SK-N-SH (cell line): ENCODE results near the gene KMO. TPM values are rescaled to one million over a fixed set of nuclear protein-coding genes. Genes with fewer than 3 reads are reported as not detected.

Source experiments
- CTCF ChIA-PET: fragments of 300-600, 350-600 bp; formaldehyde crosslinking; extraction: SDS; loops from one replicate; lab custom pipeline; 2021; lab: Yijun Ruan, JAX
- POLR2A ChIA-PET: fragments of 350-600 bp; sonication (Branson Sonifier 250); formaldehyde crosslinking; extraction: SDS; loops from one replicate; lab custom pipeline; 2020; ENCODE audit warnings: antibody characterized with exemption, inconsistent platforms; lab: Yijun Ruan, JAX
- DNase-seq: peaks from one replicate; pipeline ENCODE4 v3.0.0; 2012
- H2AFZ ChIP-seq: fragments of 200-600 bp; sonication (generic); 2 replicates; pipeline ENCODE4 v1.8.1; 2016; ENCODE audit warnings: antibody characterized with exemption, mild to moderate bottlenecking, low read depth
- H3F3A ChIP-seq: fragments of 200-600 bp; sonication (generic); replicated peaks from 2 replicates; pipeline ENCODE3; 2016; ENCODE audit warnings: antibody characterized with exemption, mild to moderate bottlenecking; ENCODE audit not compliant: insufficient read depth
- H3K27ac ChIP-seq, 2 experiments: fragments of 200-500 bp in 1 of 2; fragments of 200-600 bp in 1 of 2; sonication (Bioruptor generic) in 1 of 2; sonication (generic), shearing (Covaris generic) in 1 of 2; 2 replicates each; pipeline versions ENCODE4 v1.5.1 to v1.6.1; 2014 to 2016; ENCODE audit warnings: low read depth in 2 of 2, inconsistent platforms in 1 of 2, low read length in 1 of 2, mild to moderate bottlenecking in 1 of 2, mixed read lengths in 1 of 2
- H3K27me3 ChIP-seq: fragments of 200-600 bp; sonication (generic), shearing (Covaris generic); 2 replicates; pipeline ENCODE4 v1.6.1; 2016; ENCODE audit warnings: mixed run types; ENCODE audit not compliant: insufficient read depth
- H3K36me3 ChIP-seq, 2 experiments: fragments of 200-500 bp in 1 of 2; fragments of 200-600 bp in 1 of 2; sonication (Bioruptor generic) in 1 of 2; sonication (generic) in 1 of 2; replicated peaks in 1 of 2; 2 replicates each; pipeline versions ENCODE3 to v1.5.1; 2014 to 2016; ENCODE audit warnings: low read length in 1 of 2, mild to moderate bottlenecking in 1 of 2; ENCODE audit not compliant: insufficient read depth in 2 of 2, control insufficient read depth in 1 of 2
- H3K4me1 ChIP-seq, 2 experiments: fragments of 200-500 bp in 1 of 2; fragments of 200-600 bp in 1 of 2; sonication (Bioruptor generic) in 1 of 2; sonication (generic), shearing (Covaris generic) in 1 of 2; 2 replicates each; pipeline versions ENCODE4 v1.5.1 to v1.6.1; 2014 to 2016; ENCODE audit warnings: low read depth in 1 of 2, low read length in 1 of 2, mixed run types in 1 of 2; ENCODE audit not compliant: insufficient read depth in 2 of 2, control insufficient read depth in 1 of 2
- H3K4me2 ChIP-seq: fragments of 200-600 bp; sonication (generic), shearing (Covaris generic); 2 replicates; pipeline ENCODE4 v1.6.1; 2017; ENCODE audit warnings: mixed run types
- H3K4me3 ChIP-seq, 2 experiments: fragments of 200-500 bp in 1 of 2; fragments of 200-600 bp in 1 of 2; sonication (Bioruptor generic) in 1 of 2; sonication (generic), shearing (Covaris generic) in 1 of 2; 2 replicates each; pipeline versions ENCODE4 v1.5.1 to v1.8.1; 2014 to 2016; ENCODE audit warnings: low read depth in 2 of 2, inconsistent platforms in 1 of 2, low read length in 1 of 2, mild to moderate bottlenecking in 1 of 2, mixed read lengths in 1 of 2, moderate library complexity in 1 of 2
- H3K79me2 ChIP-seq: fragments of 200-600 bp; sonication (generic); 2 replicates; pipeline ENCODE4 v1.8.1; 2017; ENCODE audit warnings: mild to moderate bottlenecking; ENCODE audit not compliant: insufficient read depth
- H3K9ac ChIP-seq: fragments of 200-600 bp; sonication (generic); 2 replicates; pipeline ENCODE4 v1.6.1; 2017; ENCODE audit warnings: mixed run types
- H3K9me2 ChIP-seq: fragments of 200-600 bp; sonication (generic); 2 replicates; pipeline ENCODE4 v1.6.1; 2017; ENCODE audit warnings: mixed run types
- H3K9me3 ChIP-seq: fragments of 200-600 bp; sonication (generic); 2 replicates; pipeline ENCODE4 v1.6.1; 2017; ENCODE audit warnings: mixed run types, mild to moderate bottlenecking, moderate library complexity
- H4K20me1 ChIP-seq: fragments of 200-600 bp; sonication (generic); 2 replicates; pipeline ENCODE4 v1.6.1; 2017; ENCODE audit warnings: mild to moderate bottlenecking, mixed run types; ENCODE audit not compliant: insufficient read depth
- ELF1 ChIP-seq: IDR thresholded peaks from 2 replicates; pipeline ENCODE4 v1.4.0; 2012
- MXI1 ChIP-seq: IDR thresholded peaks from 2 replicates; pipeline ENCODE4 v1.6.1; 2012; ENCODE audit warnings: mild to moderate bottlenecking, low read depth, low read length, improper control_type of control experiment
- NRF1 ChIP-seq: IDR thresholded peaks from 2 replicates; pipeline ENCODE4 v1.6.1; 2012; ENCODE audit warnings: low read depth, mild to moderate bottlenecking, low read length
- RAD21 ChIP-seq: IDR thresholded peaks from 2 replicates; pipeline ENCODE4 v1.6.1; 2012; ENCODE audit warnings: mild to moderate bottlenecking, low read length
- RXRA ChIP-seq: IDR thresholded peaks from 2 replicates; pipeline ENCODE4 v1.4.0; 2012; ENCODE audit warnings: low read depth, mild to moderate bottlenecking, borderline replicate concordance
- SMC3 ChIP-seq: IDR thresholded peaks from 2 replicates; pipeline ENCODE4 v1.6.1; 2012; ENCODE audit warnings: low read depth, low read length, improper control_type of control experiment
- WGBS: methylation state at CpG from one replicate; pipeline ENCODE4 v1.1.6; 2017; ENCODE audit warnings: low lambda C conversion rate; 5-methylcytosine and 5-hydroxymethylcytosine counted together
- polyA plus RNA-seq, 3 experiments: library from polyadenylated mRNA; depleted of rRNA; stranded (reverse); fragments of >200 nt; gene quantifications; 2 replicates each; pipeline ENCODE4 v1.2.3, GENCODE V29; 2012
- TF ChIP-seq, protein P1 (sequence below): fragments of 150-350 bp; IDR thresholded peaks from 2 replicates; pipeline ENCODE4 v1.6.1; 2017; ENCODE audit warnings: antibody characterized with exemption, low read length, low read depth, borderline replicate concordance
- TF ChIP-seq, protein P2 (sequence below): fragments of 150-350 bp; IDR thresholded peaks from 2 replicates; pipeline ENCODE4 v1.6.1; 2016; ENCODE audit warnings: mild to moderate bottlenecking, low read depth, low read length
- TF ChIP-seq, protein P3 (sequence below): fragments of 200-600 bp; sonication (generic); IDR thresholded peaks from 2 replicates; pipeline ENCODE4 v1.6.1; 2017; ENCODE audit warnings: antibody characterized with exemption, mild to moderate bottlenecking, moderate library complexity
- TF ChIP-seq, protein P4 (sequence below): IDR thresholded peaks from 2 replicates; pipeline ENCODE4; 2012
- TF ChIP-seq, protein P5 (sequence below): IDR thresholded peaks from 2 replicates; pipeline ENCODE4 v1.4.0; 2012; ENCODE audit warnings: low read depth, borderline replicate concordance

The KMO gene
- polyA plus RNA-seq, 1 of the 3 experiments (the other 2 are of a cell fraction) = not detected

DNA sequence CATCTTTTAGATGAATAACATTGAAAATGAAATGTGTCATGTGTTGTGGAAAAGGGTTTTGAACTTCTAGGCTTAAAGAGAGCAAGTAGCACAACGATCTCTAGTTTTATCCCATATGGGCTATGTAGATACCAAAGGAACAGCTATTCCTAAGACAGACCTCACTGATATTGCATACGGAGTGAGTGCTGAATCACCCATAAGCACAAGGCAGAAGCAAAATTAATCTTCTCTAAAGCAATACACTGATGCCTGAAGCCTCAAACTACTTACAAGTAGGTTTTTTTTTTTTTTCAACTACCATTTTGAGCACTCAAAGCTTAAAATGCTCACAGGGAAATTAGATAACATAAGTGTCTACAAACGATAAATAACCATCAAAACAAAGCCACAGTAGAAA, 5.0 kb upstream of the KMO start (continued):
- TF ChIP-seq, protein P1, sequence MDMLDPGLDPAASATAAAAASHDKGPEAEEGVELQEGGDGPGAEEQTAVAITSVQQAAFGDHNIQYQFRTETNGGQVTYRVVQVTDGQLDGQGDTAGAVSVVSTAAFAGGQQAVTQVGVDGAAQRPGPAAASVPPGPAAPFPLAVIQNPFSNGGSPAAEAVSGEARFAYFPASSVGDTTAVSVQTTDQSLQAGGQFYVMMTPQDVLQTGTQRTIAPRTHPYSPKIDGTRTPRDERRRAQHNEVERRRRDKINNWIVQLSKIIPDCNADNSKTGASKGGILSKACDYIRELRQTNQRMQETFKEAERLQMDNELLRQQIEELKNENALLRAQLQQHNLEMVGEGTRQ = no peak

DNA sequence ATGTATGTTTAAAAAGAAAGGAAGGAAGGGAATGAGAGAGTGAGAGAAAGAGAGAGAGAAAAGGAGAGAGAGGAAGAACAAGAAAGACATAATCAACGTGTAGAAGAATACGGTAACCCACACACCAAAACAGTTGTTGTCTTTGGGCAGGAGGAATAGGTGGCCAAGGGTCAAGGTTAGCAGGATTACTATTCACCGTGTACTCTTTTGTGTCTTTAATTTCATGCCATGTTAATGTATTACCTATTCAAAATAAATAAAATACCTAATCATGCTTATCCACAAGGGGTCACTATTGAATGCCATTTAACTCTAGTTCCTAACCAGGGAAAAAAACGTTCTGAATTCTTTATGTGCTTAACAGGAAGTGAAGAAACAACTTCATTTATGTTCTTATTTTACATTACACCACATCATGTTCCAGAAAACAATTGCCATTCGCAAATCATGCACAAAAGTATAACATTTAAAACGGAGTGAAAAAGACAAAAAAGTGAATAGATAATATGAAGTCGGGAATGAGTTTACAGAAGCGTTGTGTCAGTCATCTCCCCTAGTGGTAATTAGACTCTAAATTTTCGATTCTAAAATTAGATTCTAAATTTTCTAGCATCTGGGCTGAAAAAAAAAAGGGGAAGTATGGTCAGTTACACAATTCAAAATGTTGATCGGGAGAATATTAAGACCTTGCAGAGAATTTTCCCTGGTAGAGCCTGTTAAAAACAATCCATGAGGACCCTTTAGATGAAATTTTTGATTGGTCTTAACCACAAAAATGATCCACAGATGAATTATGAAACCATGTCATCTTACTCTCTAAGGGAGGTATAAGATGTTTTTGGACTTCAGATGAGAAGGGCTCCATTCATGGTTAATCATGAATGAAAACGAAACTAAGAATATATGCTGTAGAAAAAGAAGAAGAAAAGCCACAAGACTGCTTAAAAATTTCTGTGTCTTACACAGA, 700 bp upstream of the KMO start:
- Histone ChIP-seq H3K9ac (no peak overlapping the region), H4K20me1 (no peaks in the 10 kb centered on the region), H3K4me1 (no peaks in the 10 kb centered on the region; a peak in 1 of 4 replicates), H3K9me3 (no peaks in the 10 kb centered on the region), H3K4me3 (peak overlapping the region; percentile 28 to 30; a peak in 2 of 4 replicates), H3F3A (no peaks in the 10 kb centered on the region), H3K9me2 (no peaks in the 10 kb centered on the region)
- POLR2A ChIA-PET = no interaction called here
- WGBS = 28% methylated on average over 11 of the region's 11 CpGs
- TF ChIP-seq MXI1 (no peak), RXRA (no peak), SMC3 (peak; percentile 51), ELF1 (peak; percentile 36; the same call in 1 of the 2 replicates), RAD21 (peak; percentile 80), NRF1 (no peak)
- TF ChIP-seq, protein P2, sequence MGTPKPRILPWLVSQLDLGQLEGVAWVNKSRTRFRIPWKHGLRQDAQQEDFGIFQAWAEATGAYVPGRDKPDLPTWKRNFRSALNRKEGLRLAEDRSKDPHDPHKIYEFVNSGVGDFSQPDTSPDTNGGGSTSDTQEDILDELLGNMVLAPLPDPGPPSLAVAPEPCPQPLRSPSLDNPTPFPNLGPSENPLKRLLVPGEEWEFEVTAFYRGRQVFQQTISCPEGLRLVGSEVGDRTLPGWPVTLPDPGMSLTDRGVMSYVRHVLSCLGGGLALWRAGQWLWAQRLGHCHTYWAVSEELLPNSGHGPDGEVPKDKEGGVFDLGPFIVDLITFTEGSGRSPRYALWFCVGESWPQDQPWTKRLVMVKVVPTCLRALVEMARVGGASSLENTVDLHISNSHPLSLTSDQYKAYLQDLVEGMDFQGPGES = no peak
- TF ChIP-seq, protein P3, sequence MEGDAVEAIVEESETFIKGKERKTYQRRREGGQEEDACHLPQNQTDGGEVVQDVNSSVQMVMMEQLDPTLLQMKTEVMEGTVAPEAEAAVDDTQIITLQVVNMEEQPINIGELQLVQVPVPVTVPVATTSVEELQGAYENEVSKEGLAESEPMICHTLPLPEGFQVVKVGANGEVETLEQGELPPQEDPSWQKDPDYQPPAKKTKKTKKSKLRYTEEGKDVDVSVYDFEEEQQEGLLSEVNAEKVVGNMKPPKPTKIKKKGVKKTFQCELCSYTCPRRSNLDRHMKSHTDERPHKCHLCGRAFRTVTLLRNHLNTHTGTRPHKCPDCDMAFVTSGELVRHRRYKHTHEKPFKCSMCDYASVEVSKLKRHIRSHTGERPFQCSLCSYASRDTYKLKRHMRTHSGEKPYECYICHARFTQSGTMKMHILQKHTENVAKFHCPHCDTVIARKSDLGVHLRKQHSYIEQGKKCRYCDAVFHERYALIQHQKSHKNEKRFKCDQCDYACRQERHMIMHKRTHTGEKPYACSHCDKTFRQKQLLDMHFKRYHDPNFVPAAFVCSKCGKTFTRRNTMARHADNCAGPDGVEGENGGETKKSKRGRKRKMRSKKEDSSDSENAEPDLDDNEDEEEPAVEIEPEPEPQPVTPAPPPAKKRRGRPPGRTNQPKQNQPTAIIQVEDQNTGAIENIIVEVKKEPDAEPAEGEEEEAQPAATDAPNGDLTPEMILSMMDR = peak; percentile 81
- TF ChIP-seq, protein P4, sequence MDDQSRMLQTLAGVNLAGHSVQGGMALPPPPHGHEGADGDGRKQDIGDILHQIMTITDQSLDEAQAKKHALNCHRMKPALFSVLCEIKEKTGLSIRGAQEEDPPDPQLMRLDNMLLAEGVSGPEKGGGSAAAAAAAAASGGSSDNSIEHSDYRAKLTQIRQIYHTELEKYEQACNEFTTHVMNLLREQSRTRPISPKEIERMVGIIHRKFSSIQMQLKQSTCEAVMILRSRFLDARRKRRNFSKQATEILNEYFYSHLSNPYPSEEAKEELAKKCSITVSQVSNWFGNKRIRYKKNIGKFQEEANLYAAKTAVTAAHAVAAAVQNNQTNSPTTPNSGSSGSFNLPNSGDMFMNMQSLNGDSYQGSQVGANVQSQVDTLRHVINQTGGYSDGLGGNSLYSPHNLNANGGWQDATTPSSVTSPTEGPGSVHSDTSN = 0 out of 2 replicates have a peak, but pooled peaks have one; percentile 6
- TF ChIP-seq, protein P5, sequence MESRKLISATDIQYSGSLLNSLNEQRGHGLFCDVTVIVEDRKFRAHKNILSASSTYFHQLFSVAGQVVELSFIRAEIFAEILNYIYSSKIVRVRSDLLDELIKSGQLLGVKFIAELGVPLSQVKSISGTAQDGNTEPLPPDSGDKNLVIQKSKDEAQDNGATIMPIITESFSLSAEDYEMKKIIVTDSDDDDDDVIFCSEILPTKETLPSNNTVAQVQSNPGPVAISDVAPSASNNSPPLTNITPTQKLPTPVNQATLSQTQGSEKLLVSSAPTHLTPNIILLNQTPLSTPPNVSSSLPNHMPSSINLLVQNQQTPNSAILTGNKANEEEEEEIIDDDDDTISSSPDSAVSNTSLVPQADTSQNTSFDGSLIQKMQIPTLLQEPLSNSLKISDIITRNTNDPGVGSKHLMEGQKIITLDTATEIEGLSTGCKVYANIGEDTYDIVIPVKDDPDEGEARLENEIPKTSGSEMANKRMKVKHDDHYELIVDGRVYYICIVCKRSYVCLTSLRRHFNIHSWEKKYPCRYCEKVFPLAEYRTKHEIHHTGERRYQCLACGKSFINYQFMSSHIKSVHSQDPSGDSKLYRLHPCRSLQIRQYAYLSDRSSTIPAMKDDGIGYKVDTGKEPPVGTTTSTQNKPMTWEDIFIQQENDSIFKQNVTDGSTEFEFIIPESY = no peak
- TF ChIP-seq, all 33 proteins: peak for 5
- no peaks in the 10 kb centered on the region for H3K79me2 ChIP-seq
- no peaks in the 10 kb centered on the region for H3K27me3 ChIP-seq
- H3K4me2 ChIP-seq = peak overlapping the region; percentile 50
- CTCF ChIA-PET = interaction anchor here (0.6 to 1.5 kb wide), 10 partner anchors 9 to 644 kb away, joined by 3 to 7 read pairs (median 3); no protein-coding TSS in a partner anchor
- H3K36me3 ChIP-seq = no peaks in the 10 kb centered on the region
- peak; percentile 17 for DNase-seq
- no peak overlapping the region for H3K27ac ChIP-seq
- peak overlapping the region; percentile 59 for H2AFZ ChIP-seq
